ENCODE measurements around the gene YRDC. TPM values are rescaled to one million over a fixed set of nuclear protein-coding genes. Genes with fewer than 3 reads are reported as not detected.

The YRDC gene
- total RNA-seq, 4 donors from 2014 or later = 13.6 to 16.9 (median 15.4) TPM

DNA sequence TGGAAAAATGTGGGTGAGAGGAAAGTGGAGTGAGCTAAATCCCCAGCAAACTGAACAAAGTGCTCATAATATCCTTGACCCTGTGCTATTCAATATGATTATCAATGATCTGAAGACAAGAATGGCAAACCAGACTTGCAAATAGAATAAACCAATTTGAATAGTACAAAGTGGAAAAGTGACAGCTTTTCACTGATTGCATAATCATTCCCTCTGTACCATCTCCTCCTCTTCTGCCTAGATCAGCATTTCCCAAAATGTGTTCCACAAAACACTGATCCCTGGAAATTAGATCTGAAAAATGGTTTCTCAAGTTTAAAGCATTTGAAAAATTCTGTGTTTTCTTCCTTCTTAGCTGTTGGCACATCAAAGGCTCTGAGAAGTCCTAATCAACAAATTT lies 43.3 kb upstream of the YRDC start:
- Histone ChIP-seq H3K27me3 (no peaks in the 10 kb centered on the region), H3K4me1 (peaks cover 0 to 90% (median 17%) of the 10 kb centered on the region in 3 donors), H3K9me3 (no peaks in the 10 kb centered on the region), H3K27ac (peak overlapping the region in 1 of 4 donors; percentile 7), H3K36me3 (peaks cover 0 to 46% of the 10 kb centered on the region in 2 donors), H3K4me3 (no peak overlapping the region)
- TF ChIP-seq EP300 (IDR thresholded peaks at IDR 0.05) (no peak), POLR2A (IDR thresholded peaks at IDR 0.05) (no peak), POLR2AphosphoS5 (IDR thresholded peaks at IDR 0.05) (no peak)
- TF ChIP-seq, protein P1, sequence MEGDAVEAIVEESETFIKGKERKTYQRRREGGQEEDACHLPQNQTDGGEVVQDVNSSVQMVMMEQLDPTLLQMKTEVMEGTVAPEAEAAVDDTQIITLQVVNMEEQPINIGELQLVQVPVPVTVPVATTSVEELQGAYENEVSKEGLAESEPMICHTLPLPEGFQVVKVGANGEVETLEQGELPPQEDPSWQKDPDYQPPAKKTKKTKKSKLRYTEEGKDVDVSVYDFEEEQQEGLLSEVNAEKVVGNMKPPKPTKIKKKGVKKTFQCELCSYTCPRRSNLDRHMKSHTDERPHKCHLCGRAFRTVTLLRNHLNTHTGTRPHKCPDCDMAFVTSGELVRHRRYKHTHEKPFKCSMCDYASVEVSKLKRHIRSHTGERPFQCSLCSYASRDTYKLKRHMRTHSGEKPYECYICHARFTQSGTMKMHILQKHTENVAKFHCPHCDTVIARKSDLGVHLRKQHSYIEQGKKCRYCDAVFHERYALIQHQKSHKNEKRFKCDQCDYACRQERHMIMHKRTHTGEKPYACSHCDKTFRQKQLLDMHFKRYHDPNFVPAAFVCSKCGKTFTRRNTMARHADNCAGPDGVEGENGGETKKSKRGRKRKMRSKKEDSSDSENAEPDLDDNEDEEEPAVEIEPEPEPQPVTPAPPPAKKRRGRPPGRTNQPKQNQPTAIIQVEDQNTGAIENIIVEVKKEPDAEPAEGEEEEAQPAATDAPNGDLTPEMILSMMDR (IDR thresholded peaks at IDR 0.05) = no peak
- no peak for ATAC-seq

DNA sequence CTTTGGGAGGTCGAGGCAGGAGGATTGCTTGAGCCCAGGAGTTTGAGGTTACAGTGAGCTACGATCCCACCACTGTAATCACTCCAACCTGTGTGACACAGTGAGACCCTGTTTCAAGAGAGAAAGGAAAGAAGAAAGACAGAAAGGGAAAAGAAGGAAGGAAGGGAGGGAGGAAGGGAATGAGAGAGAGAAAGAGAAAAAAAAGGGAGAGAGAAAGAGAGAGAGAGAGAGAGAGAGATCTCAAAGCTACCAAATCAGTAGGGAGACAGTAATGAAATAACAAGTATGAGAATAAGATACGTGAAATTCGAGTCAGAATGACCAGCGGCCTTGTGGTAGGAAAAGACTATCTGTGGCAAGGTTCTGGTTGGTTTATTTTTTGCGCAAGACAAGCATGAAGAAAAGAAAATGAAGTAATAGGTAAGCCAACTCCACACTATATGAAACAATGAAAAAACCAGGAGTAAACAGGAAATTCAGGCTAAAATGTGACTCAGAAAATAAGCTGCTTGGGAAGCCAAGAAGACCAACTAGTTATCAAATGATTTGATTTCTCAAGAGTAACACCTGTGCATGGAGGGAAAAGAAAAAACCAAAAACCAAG lies 42.4 kb upstream of the YRDC start:
- Histone ChIP-seq H3K4me1 (peaks cover 0 to 83% (median 14%) of the 10 kb centered on the region in 3 donors), H3K9me3 (no peaks in the 10 kb centered on the region), H3K27me3 (no peaks in the 10 kb centered on the region), H3K4me3 (no peak overlapping the region), H3K27ac (no peak overlapping the region), H3K36me3 (peaks cover 0 to 42% of the 10 kb centered on the region in 2 donors)
- TF ChIP-seq POLR2AphosphoS5 (IDR thresholded peaks at IDR 0.05) (no peak), POLR2A (IDR thresholded peaks at IDR 0.05) (no peak), EP300 (IDR thresholded peaks at IDR 0.05) (no peak)
- TF ChIP-seq, protein P1 (IDR thresholded peaks at IDR 0.05) = no peak
- WGBS, 2 donors (ENCODE audit: low coverage in 1 of 2) = 85% methylated on average over 6 of the region's 6 CpGs
- no peak for ATAC-seq

DNA sequence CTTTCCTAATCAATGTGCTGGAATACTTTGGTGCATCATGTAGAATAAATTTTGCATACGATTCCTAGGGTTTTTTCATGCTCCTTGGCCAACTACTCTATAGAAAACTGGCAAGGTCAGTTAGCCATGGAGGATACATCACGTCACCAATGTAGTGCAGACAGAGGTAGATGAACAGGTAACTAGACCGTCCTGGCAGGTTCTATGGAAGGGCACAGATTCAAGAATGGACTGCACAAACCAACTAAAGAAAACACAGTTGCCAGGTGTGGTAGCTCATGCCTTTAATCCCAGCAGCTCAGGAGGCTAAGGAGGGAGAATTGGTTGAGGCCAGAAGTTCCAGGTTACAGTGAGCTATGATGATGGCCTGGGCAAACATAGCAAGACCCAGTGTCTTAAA lies 41.5 kb upstream of the YRDC start:
- no peaks in the 10 kb centered on the region for H3K27me3 ChIP-seq
- WGBS, 2 donors (ENCODE audit: low coverage in 1 of 2) = 79 to 80% methylated on average over 2 to 3 of the region's 3 CpGs
- H3K27ac ChIP-seq = no peak overlapping the region
- no peak for ATAC-seq
- TF ChIP-seq, protein P1 (IDR thresholded peaks at IDR 0.05) = no peak
- TF ChIP-seq POLR2A (IDR thresholded peaks at IDR 0.05) (no peak), EP300 (IDR thresholded peaks at IDR 0.05) (no peak), POLR2AphosphoS5 (IDR thresholded peaks at IDR 0.05) (no peak)
- no peak overlapping the region for H3K4me3 ChIP-seq
- peaks cover 0 to 74% (median 9%) of the 10 kb centered on the region in 3 donors for H3K4me1 ChIP-seq
- no peaks in the 10 kb centered on the region for H3K9me3 ChIP-seq
- peaks cover 0 to 35% of the 10 kb centered on the region in 2 donors for H3K36me3 ChIP-seq

DNA sequence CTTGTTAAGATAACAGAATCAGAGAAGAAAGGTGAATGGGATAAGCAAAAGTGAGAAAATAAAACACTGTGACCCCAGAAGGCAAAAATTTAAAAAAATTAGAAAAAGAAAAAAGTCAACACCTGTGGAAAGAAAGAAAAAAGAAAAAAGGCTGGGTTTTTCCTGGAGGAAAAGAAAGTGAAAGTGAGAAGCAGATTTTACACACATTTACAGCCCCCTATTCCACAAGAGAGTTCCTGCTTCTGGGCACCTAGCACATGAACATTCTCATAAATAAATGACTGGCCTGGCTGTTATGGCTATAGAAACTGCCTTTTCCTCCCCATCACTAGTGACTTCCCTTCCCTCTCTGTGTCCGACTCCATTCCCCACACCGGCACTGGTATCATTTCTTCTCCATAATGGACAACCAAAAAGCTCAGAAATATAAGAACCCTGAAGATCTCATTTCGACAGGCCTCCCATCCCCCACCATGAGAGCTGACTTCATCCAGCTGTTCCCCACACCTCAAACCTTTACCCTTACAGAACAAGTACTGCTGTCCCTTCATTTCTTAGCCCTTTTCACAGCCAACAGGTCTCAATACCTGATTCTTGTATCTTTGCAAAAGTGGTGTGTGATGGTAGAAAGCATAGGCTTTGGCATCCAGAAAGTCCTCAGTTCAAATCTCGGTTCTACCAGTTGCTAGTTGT lies 38.8 kb upstream of the YRDC start:
- H3K4me3 ChIP-seq = no peak overlapping the region
- H3K36me3 ChIP-seq = peaks cover 0 to 24% of the 10 kb centered on the region in 2 donors
- 73 to 89% methylated on average over 4 of the region's 4 CpGs for WGBS, 2 donors (ENCODE audit: low coverage in 1 of 2)
- TF ChIP-seq, protein P1 (IDR thresholded peaks at IDR 0.05) = no peak
- TF ChIP-seq POLR2AphosphoS5 (IDR thresholded peaks at IDR 0.05) = no peak
- no peak for TF ChIP-seq EP300 (IDR thresholded peaks at IDR 0.05)
- no peak for TF ChIP-seq POLR2A (IDR thresholded peaks at IDR 0.05)
- no peaks in the 10 kb centered on the region for H3K9me3 ChIP-seq
- peaks cover 0 to 48% (median 6%) of the 10 kb centered on the region in 3 donors for H3K4me1 ChIP-seq
- ATAC-seq = no peak
- H3K27me3 ChIP-seq = no peaks in the 10 kb centered on the region
- H3K27ac ChIP-seq = no peak overlapping the region

DNA sequence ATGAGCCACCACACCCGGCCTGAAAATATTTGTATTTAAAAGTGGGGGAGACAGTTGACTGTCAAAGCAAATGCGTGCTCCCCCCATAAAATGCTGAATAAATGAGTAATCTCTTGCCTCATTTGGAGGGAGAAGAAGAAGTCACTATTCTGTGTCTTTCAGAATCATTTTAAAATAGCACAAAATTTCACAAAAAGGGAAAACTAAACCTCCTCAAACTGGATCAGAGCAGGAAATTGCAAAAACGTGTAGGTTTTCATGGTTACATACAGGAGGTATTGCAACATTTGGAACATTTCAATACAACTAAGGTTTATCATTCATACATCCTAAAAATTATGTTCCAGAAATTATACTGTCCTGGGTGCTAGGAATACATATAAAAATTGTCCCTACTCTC lies 37.8 kb upstream of the YRDC start:
- ATAC-seq = no peak
- TF ChIP-seq, protein P1 (IDR thresholded peaks at IDR 0.05) = no peak
- no peak for TF ChIP-seq POLR2A (IDR thresholded peaks at IDR 0.05)
- no peak for TF ChIP-seq POLR2AphosphoS5 (IDR thresholded peaks at IDR 0.05)
- no peak for TF ChIP-seq EP300 (IDR thresholded peaks at IDR 0.05)

More for the DNA sequence above, 37.8 kb upstream of the YRDC start:
- H3K27ac ChIP-seq = no peak overlapping the region
- peaks cover 0 to 29% of the 10 kb centered on the region in 2 donors for H3K36me3 ChIP-seq
- H3K4me1 ChIP-seq = peaks cover 0 to 43% (median 1%) of the 10 kb centered on the region in 3 donors
- no peak overlapping the region for H3K4me3 ChIP-seq
- H3K9me3 ChIP-seq = no peaks in the 10 kb centered on the region
- 67 to 74% methylated on average over 1 to 3 of the region's 3 CpGs for WGBS, 2 donors (ENCODE audit: low coverage in 1 of 2)
- H3K27me3 ChIP-seq = no peaks in the 10 kb centered on the region

Data from gastroesophageal sphincter (tissue), 4 donors.